H9 (cell line): ENCODE data around the gene ANXA4. TPM values are rescaled to one million over a fixed set of nuclear protein-coding genes. Genes with fewer than 3 reads are reported as not detected.

Source experiments
- DNase-seq: peaks from one replicate; pipeline ENCODE4 v3.0.0-alpha.2; 2017
- H2AFZ ChIP-seq: one replicate; pipeline ENCODE4 v1.6.1; 2013; ENCODE audit warnings: mild to moderate bottlenecking, low read length, control low read depth, moderate library complexity
- H2AK5ac ChIP-seq: 2 replicates; pipeline ENCODE4 v1.6.1; 2013; ENCODE audit warnings: low read length, control low read depth, mixed read lengths; ENCODE audit not compliant: insufficient read length
- H2BK120ac ChIP-seq: one replicate; pipeline ENCODE4 v1.6.1; 2013; ENCODE audit warnings: low read depth, mild to moderate bottlenecking, low read length, control low read depth, inconsistent platforms; ENCODE audit not compliant: poor library complexity, severe bottlenecking
- H2BK12ac ChIP-seq: 2 replicates; pipeline ENCODE4 v1.6.1; 2013; ENCODE audit warnings: low read length, control low read depth, mixed read lengths, low read depth; ENCODE audit not compliant: insufficient read length
- H2BK15ac ChIP-seq: 2 replicates; pipeline ENCODE4 v1.6.1; 2013; ENCODE audit warnings: low read depth, low read length, control low read depth
- H2BK20ac ChIP-seq: one replicate; pipeline ENCODE4 v1.6.1; 2013; ENCODE audit warnings: low read depth, mild to moderate bottlenecking, low read length, control low read depth, inconsistent platforms; ENCODE audit not compliant: poor library complexity, severe bottlenecking
- H2BK5ac ChIP-seq: 2 replicates; pipeline ENCODE4 v1.6.1; 2013; ENCODE audit warnings: low read length, control low read depth, mixed read lengths; ENCODE audit not compliant: insufficient read length
- H3K14ac ChIP-seq: 2 replicates; pipeline ENCODE4 v1.6.1; 2013; ENCODE audit warnings: low read length, control low read depth; ENCODE audit not compliant: insufficient read depth
- H3K18ac ChIP-seq: 2 replicates; pipeline ENCODE4 v1.6.1; 2013; ENCODE audit warnings: low read depth, mild to moderate bottlenecking, mixed read lengths, low read length, control low read depth; ENCODE audit not compliant: insufficient read length
- H3K23ac ChIP-seq: 2 replicates; pipeline ENCODE4 v1.6.1; 2013; ENCODE audit warnings: low read length, control low read depth, mixed read lengths, low read depth; ENCODE audit not compliant: insufficient read length
- H3K23me2 ChIP-seq: 2 replicates; pipeline ENCODE4 v1.6.1; 2013; ENCODE audit warnings: low read depth, mild to moderate bottlenecking, mixed read lengths, low read length, control low read depth; ENCODE audit not compliant: insufficient read length, poor library complexity, severe bottlenecking
- H3K27ac ChIP-seq: 2 replicates; pipeline ENCODE4 v1.5.1; 2013; ENCODE audit warnings: low read length, control low read depth, mixed read lengths, low read depth; ENCODE audit not compliant: insufficient read length
- H3K27me3 ChIP-seq: 2 replicates; pipeline ENCODE4 v1.6.1; 2013; ENCODE audit warnings: low read length, control low read depth, inconsistent platforms; ENCODE audit not compliant: insufficient read depth
- H3K4ac ChIP-seq: 2 replicates; pipeline ENCODE4 v1.6.1; 2013; ENCODE audit warnings: low read depth, mild to moderate bottlenecking, control low read depth, inconsistent platforms, low read length, moderate library complexity
- H3K4me1 ChIP-seq: 2 replicates; pipeline ENCODE4 v1.6.1; 2013; ENCODE audit warnings: low read length, control low read depth, inconsistent platforms; ENCODE audit not compliant: insufficient read depth
- H3K4me2 ChIP-seq: 2 replicates; pipeline ENCODE4 v1.6.1; 2013; ENCODE audit warnings: low read length, control low read depth, mixed read lengths; ENCODE audit not compliant: insufficient read length, insufficient read depth
- H3K56ac ChIP-seq: 2 replicates; pipeline ENCODE4 v1.6.1; 2013; ENCODE audit warnings: low read depth, mild to moderate bottlenecking, mixed read lengths, low read length, control low read depth; ENCODE audit not compliant: insufficient read length
- H3K79me1 ChIP-seq: 2 replicates; pipeline ENCODE4 v1.6.1; 2013; ENCODE audit warnings: low read depth, mild to moderate bottlenecking, moderate library complexity, low read length, control low read depth, inconsistent platforms; ENCODE audit not compliant: insufficient read depth, poor library complexity, severe bottlenecking
- H3K79me2 ChIP-seq: 2 replicates; pipeline ENCODE4 v1.6.1; 2013; ENCODE audit warnings: low read length, control low read depth, inconsistent platforms; ENCODE audit not compliant: insufficient read depth
- H3K9ac ChIP-seq: 2 replicates; pipeline ENCODE4 v1.6.1; 2013; ENCODE audit warnings: low read length, control low read depth, mixed read lengths; ENCODE audit not compliant: insufficient read length; ENCODE audit errors: extremely low read depth
- H3K9me3 ChIP-seq: one replicate; pipeline ENCODE4 v1.6.1; 2013; ENCODE audit warnings: low read depth, low read length, inconsistent platforms; ENCODE audit not compliant: control insufficient read depth
- H3T11ph ChIP-seq: one replicate; pipeline ENCODE4 v1.6.1; 2013; ENCODE audit warnings: mild to moderate bottlenecking, low read length, control low read depth, inconsistent platforms
- H4K20me1 ChIP-seq: one replicate; pipeline ENCODE4 v1.6.1; 2013; ENCODE audit not compliant: control insufficient read depth, insufficient read length, insufficient read depth
- H4K5ac ChIP-seq: 2 replicates; pipeline ENCODE4 v1.6.1; 2013; ENCODE audit warnings: low read depth, mild to moderate bottlenecking, mixed read lengths, low read length, control low read depth; ENCODE audit not compliant: insufficient read length
- H4K8ac ChIP-seq: replicated peaks from 2 replicates; pipeline ENCODE4 v1.6.1; 2013; ENCODE audit warnings: low read length, control low read depth, mixed read lengths, low read depth; ENCODE audit not compliant: insufficient read length
- H4K91ac ChIP-seq: 2 replicates; pipeline ENCODE4 v1.6.1; 2013; ENCODE audit warnings: low read depth, mild to moderate bottlenecking, moderate library complexity, mixed read lengths, low read length, control low read depth; ENCODE audit not compliant: insufficient read length
- H3K27ac Mint-ChIP-seq, 3 experiments: 2 replicates in 2 of 3; 3 replicates in 1 of 3; pipeline ENCODE4 v1.8.0; 2020 to 2021; ENCODE audit warnings: mixed read lengths in 3 of 3, mild to moderate bottlenecking in 1 of 3, moderate library complexity in 1 of 3
- H3K27me3 Mint-ChIP-seq: 2 replicates; pipeline ENCODE4 v1.8.0; 2021; ENCODE audit warnings: low read depth, mild to moderate bottlenecking, moderate library complexity, mixed read lengths
- H3K36me3 Mint-ChIP-seq, 3 experiments: 2 replicates in 2 of 3; 3 replicates in 1 of 3; pipeline ENCODE4 v1.8.0; 2020 to 2021; ENCODE audit warnings: low read depth in 3 of 3, mixed read lengths in 3 of 3; ENCODE audit not compliant: insufficient read depth in 1 of 3
- H3K4me1 Mint-ChIP-seq, 2 experiments: 2 replicates each; pipeline ENCODE4 v1.8.0; 2020; ENCODE audit warnings: mixed read lengths in 2 of 2
- H3K4me3 Mint-ChIP-seq, 2 experiments: 2 replicates in 1 of 2; 3 replicates in 1 of 2; pipeline ENCODE4 v1.8.0; 2020 to 2021; ENCODE audit warnings: mild to moderate bottlenecking in 2 of 2, mixed read lengths in 2 of 2, moderate library complexity in 1 of 2
- H3K9me3 Mint-ChIP-seq, 2 experiments: 2 replicates in 1 of 2; 3 replicates in 1 of 2; pipeline ENCODE4 v1.8.0; 2020; ENCODE audit warnings: mild to moderate bottlenecking in 2 of 2, mixed read lengths in 2 of 2, moderate library complexity in 1 of 2
- CTCF ChIP-seq: fragments of 200-600 bp; sonication (generic); conservative IDR thresholded peaks from 3 replicates; pipeline ENCODE4 v1.8.0; 2021; ENCODE audit warnings: antibody characterized with exemption, mild to moderate bottlenecking
- WGBS: extraction: QIAGEN DNeasy Blood & Tissue Kit; methylation state at CpG from one replicate; pipeline ENCODE4 v1.1.7; 2013; ENCODE audit warnings: missing lambda C conversion rate, low lambda C conversion rate, mixed read lengths; ENCODE audit not compliant: insufficient read length; ENCODE audit errors: extremely low coverage; 5-methylcytosine and 5-hydroxymethylcytosine counted together
- total RNA-seq: library from RNA; stranded (reverse); gene quantifications from 2 replicates; pipeline ENCODE4 v1.2.1, GENCODE V29; 2021

The ANXA4 gene
- total RNA-seq, 1 experiment from 2014 or later: 14.4 TPM

DNA sequence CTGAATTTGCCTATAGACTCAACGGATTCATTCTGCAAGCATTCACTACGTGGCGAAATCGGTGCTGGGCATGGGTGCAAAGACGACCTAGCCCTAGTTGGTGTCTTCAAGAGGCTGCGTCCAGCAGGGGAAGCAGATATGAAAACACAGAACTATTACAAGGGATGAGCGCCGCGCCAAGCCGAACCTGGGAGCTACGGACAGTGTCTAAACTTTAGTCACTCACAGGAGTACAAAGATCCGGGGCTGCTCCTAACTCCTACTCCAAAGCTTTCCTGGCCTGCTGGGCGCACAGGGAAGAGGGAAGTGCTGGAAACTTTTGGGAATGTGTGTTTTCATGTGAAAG, 732 bp upstream of the ANXA4 start:
- DNase-seq: peak; percentile 52
- no peak overlapping the region for H3T11ph ChIP-seq
- H3K79me2 ChIP-seq: no peaks in the 10 kb centered on the region
- H3K14ac ChIP-seq: peak overlapping the region; percentile 89
- H4K5ac ChIP-seq: peak overlapping the region; percentile 27
- H4K20me1 ChIP-seq: no peaks in the 10 kb centered on the region
- no peak overlapping the region for H3K56ac ChIP-seq
- no peak overlapping the region for H2BK15ac ChIP-seq
- no peaks in the 10 kb centered on the region; a peak in 1 of 7 replicates for H3K36me3 Mint-ChIP-seq
- H3K4me1 Mint-ChIP-seq: peaks cover 17 to 20% of the 10 kb centered on the region in 2 experiments
- peak overlapping the region in 2 of 3 experiments; percentile 25 to 61; a peak in 2 of 7 replicates for H3K27ac Mint-ChIP-seq
- H2AK5ac ChIP-seq: no peak overlapping the region
- no peak overlapping the region for H3K27ac ChIP-seq
- peaks cover 30% of the 10 kb centered on the region for H3K27me3 Mint-ChIP-seq
- H4K8ac ChIP-seq: no peak overlapping the region
- H3K4me2 ChIP-seq: peak overlapping the region; percentile 100
- peaks cover 14% of the 10 kb centered on the region for H3K23me2 ChIP-seq
- H4K91ac ChIP-seq: no peak overlapping the region
- H3K4me3 Mint-ChIP-seq: peak overlapping the region; percentile 83 to 84
- H2BK20ac ChIP-seq: no peak overlapping the region
- H3K79me1 ChIP-seq: no peaks in the 10 kb centered on the region
- H3K9me3 ChIP-seq: no peaks in the 10 kb centered on the region
- H2BK5ac ChIP-seq: no peak overlapping the region
- H3K4ac ChIP-seq: no peak overlapping the region
- TF ChIP-seq CTCF: no peak
- no CpG with 5 or more reads among the region's 13 CpGs for WGBS
- peak overlapping the region; percentile 97 for H2AFZ ChIP-seq
- peak overlapping the region; percentile 80 for H3K9ac ChIP-seq
- peak overlapping the region; percentile 65 for H3K18ac ChIP-seq
- H3K23ac ChIP-seq: no peak overlapping the region
- H3K9me3 Mint-ChIP-seq: no peaks in the 10 kb centered on the region; a peak in 1 of 5 replicates
- no peak overlapping the region for H2BK120ac ChIP-seq
- no peak overlapping the region for H2BK12ac ChIP-seq
- peaks cover 1% of the 10 kb centered on the region; the same call in 1 of the 2 replicates for H3K27me3 ChIP-seq
- no peaks in the 10 kb centered on the region for H3K4me1 ChIP-seq
